Calu3 (cell line): Measurements from ENCODE around the gene OLFM1. TPM values are rescaled to one million over a fixed set of nuclear protein-coding genes. Genes with fewer than 3 reads are reported as not detected.
A peak's percentile ranks its signal among the peaks of the same experiment; 100 is the strongest.

Experiments
- BruUV-seq: library from RNA; stranded (reverse); fragments of 400-500 nt; replicated peaks from 2 replicates; lab custom pipeline; 2021; lab: Mats Ljungman, UMichigan
- CTCF ChIA-PET: fragments of 300-600 bp; sonication (Branson Sonifier 250); formaldehyde crosslinking; loops from one replicate; lab custom pipeline; 2022; ENCODE audit warnings: antibody characterized with exemption; lab: Charles Lee
- DNase-seq: peaks from one replicate; pipeline ENCODE4 v3.0.0; 2022
- H3K27ac Mint-ChIP-seq: one replicate; pipeline ENCODE4 v1.8.0; 2022; ENCODE audit warnings: mixed read lengths; ENCODE audit not compliant: unreplicated experiment
- H3K27me3 Mint-ChIP-seq: one replicate; pipeline ENCODE4 v1.8.0; 2022; ENCODE audit warnings: mixed read lengths; ENCODE audit not compliant: unreplicated experiment
- H3K36me3 Mint-ChIP-seq: one replicate; pipeline ENCODE4 v1.8.0; 2022; ENCODE audit warnings: mild to moderate bottlenecking, moderate library complexity, mixed read lengths; ENCODE audit not compliant: insufficient read depth, unreplicated experiment
- H3K4me1 Mint-ChIP-seq: one replicate; pipeline ENCODE4 v1.8.0; 2022; ENCODE audit warnings: mild to moderate bottlenecking, low read depth, mixed read lengths; ENCODE audit not compliant: unreplicated experiment
- H3K4me3 Mint-ChIP-seq: one replicate; pipeline ENCODE4 v1.8.0; 2022; ENCODE audit warnings: mild to moderate bottlenecking, low read depth, moderate library complexity, mixed read lengths; ENCODE audit not compliant: unreplicated experiment
- H3K9me3 Mint-ChIP-seq: one replicate; pipeline ENCODE4 v1.8.0; 2022; ENCODE audit warnings: low read depth, mixed read lengths; ENCODE audit not compliant: unreplicated experiment
- CTCF ChIP-seq: fragments of 200-600 bp; IDR thresholded peaks from one replicate; pipeline ENCODE4 v1.8.0; 2022; ENCODE audit warnings: antibody characterized with exemption; ENCODE audit not compliant: unreplicated experiment
- intact Hi-C: fragments of 100-400 bp; cut with micrococcal nuclease; formaldehyde crosslinking; loops from one replicate; pipeline ENCODE4 v1.10.0; 2022; ENCODE audit not compliant: unreplicated experiment
- total RNA-seq: library from RNA; stranded (reverse); gene quantifications from 2 replicates; pipeline ENCODE4 v1.2.3, GENCODE V29; 2022

The OLFM1 gene
- total RNA-seq, 1 experiment from 2014 or later: 5.5 TPM

DNA sequence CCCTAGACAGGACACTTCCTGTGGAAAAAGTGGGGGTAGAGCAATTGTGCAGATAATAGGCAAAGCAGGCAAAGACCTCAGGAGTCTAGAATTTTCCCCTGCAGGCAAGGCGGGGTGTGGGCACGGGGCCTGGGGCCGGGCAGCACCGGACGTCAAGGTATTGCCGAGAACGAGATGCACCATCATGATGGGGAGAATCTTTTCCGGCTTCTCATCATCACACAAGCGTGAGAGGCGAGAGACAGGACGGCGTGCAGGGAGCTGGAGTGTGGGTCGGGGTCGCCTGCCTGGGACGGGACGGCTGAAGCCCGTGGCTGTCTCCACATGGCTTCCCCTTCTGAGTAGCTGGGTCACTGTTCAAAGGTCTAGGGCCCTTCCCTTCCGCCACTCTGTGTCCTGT lies 44.5 kb downstream of the OLFM1 start:
- no peak for DNase-seq
- TF ChIP-seq CTCF: no peak
- Mint-ChIP-seq H3K4me1 (no peaks in the 10 kb centered on the region), H3K27ac (no peak overlapping the region), H3K4me3 (no peak overlapping the region), H3K9me3 (no peaks in the 10 kb centered on the region), H3K36me3 (no peaks in the 10 kb centered on the region), H3K27me3 (no peaks in the 10 kb centered on the region)
- BruUV-seq: no TSS peak
- CTCF ChIA-PET: no interaction called here
- intact Hi-C loops: no loop called here

DNA sequence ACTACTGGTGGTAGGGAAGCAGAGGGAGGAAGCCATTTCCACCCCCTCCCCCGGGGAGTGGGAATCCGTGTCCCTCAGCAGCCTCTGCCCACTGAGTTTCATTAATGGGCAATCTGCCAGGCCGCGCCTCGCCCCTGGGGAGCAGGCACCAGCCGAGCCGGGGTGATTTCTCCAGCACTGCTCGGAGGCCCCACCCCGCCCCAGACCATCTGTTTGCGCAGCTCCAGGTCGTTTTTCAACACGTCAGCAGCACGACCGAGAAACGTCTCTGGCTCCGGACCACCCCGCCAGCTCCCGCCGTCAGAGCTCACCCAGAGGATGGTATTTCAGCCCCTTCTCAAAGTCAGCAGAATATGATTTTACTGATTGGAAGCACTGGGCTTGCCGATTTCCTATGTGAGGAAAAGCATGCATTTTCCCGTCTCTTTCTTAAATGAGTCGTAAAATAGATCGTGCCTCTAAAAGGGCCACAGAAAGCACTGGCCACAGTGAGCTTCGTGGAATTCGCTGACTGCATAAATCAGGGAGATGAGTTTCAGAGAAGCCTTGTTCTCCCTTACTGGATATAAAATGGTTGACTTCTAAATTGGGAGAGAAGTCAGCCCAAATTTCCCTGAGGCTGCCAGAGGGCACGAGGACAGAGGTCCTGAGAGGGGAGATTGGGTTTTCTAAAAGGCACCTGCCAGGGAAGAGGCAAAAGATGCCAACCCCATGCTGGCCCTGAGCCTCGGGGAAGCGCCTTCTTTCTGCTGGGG lies 47.0 kb downstream of the OLFM1 start:
- Mint-ChIP-seq H3K27me3 (no peaks in the 10 kb centered on the region), H3K27ac (no peak overlapping the region), H3K4me1 (no peaks in the 10 kb centered on the region), H3K36me3 (no peaks in the 10 kb centered on the region), H3K9me3 (no peaks in the 10 kb centered on the region), H3K4me3 (no peak overlapping the region)
- no TSS peak for BruUV-seq
- CTCF ChIA-PET: no interaction called here
- intact Hi-C loops: no loop called here
- no peak for TF ChIP-seq CTCF
- peak; percentile 2 for DNase-seq

DNA sequence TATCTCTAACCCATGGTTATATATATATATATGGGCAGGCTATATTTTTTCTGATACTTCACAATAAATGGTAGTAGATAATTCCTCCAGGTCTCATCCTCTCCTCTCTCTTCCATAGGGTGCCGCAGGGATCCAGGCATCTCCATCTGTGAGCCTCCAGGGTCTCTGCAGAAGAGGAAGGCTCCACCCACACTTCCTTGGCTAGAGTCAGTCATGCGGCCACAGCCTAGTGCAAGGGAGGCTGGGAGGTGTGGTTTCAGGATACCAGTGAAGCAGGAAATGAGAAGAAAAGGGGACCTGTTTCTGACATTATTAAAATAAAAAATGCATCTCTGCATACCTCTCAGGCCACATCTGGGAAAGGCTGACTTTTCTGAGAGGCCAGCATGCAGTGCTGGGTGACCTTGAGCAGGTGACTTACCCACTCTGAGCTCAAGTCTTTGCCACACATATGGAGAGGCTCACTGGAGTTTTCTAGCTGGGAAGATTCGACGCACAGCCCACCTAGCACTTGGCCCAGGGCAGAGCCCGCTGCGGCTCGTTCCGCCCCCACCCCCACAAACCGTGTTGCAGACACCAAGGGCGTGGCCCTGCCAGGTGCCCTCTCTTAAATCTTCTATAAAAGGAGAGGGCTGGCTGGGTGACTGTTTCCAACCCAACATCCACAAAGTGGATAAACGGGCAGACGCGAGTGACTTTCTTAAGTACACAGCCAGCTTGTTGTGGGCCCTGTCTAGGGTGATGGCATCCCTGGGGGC lies 47.9 kb downstream of the OLFM1 start:
- Mint-ChIP-seq H3K4me3 (no peak overlapping the region), H3K27me3 (no peaks in the 10 kb centered on the region), H3K36me3 (no peaks in the 10 kb centered on the region), H3K4me1 (no peaks in the 10 kb centered on the region), H3K9me3 (no peaks in the 10 kb centered on the region), H3K27ac (no peak overlapping the region)
- TF ChIP-seq CTCF: no peak
- no TSS peak for BruUV-seq
- CTCF ChIA-PET: no interaction called here
- intact Hi-C loops: no loop called here
- DNase-seq: no peak

- Mint-ChIP-seq H3K27me3 (no peaks in the 10 kb centered on the region), H3K4me1 (no peaks in the 10 kb centered on the region), H3K27ac (no peak overlapping the region), H3K9me3 (no peaks in the 10 kb centered on the region), H3K4me3 (no peak overlapping the region), H3K36me3 (no peaks in the 10 kb centered on the region)
- no peak for DNase-seq
- TF ChIP-seq CTCF: no peak
- BruUV-seq: no TSS peak
- intact Hi-C loops: no loop called here
- CTCF ChIA-PET: no interaction called here
These were observed 48.5 kb downstream of the OLFM1 start for GRCh38 chr9:135135929-135136315.
